MM.1S (cell line): ENCODE results near the gene PLAAT2.

ENCODE experiments used
- DNase-seq: peaks from one replicate; pipeline ENCODE4 v3.0.0-alpha.2; 2015
- H2AFZ ChIP-seq: fragments of 300-600 bp; sonication (generic); 2 replicates; pipeline ENCODE4 v1.6.0; 2016; ENCODE audit warnings: antibody characterized with exemption, low read length
- H3F3A ChIP-seq: fragments of 300-600 bp; sonication (generic); 2 replicates; pipeline ENCODE4 v1.6.1; 2016; ENCODE audit warnings: mild to moderate bottlenecking, antibody characterized with exemption, low read length, moderate library complexity, mixed read lengths; ENCODE audit not compliant: insufficient read depth
- H3K27ac ChIP-seq: fragments of 300-600 bp; sonication (generic); 2 replicates; pipeline ENCODE4 v1.5.1; 2016; ENCODE audit warnings: mild to moderate bottlenecking, low read length
- H3K27me3 ChIP-seq: fragments of 300-600 bp; sonication (generic); replicated peaks from 2 replicates; pipeline ENCODE4 v1.6.0; 2016; ENCODE audit warnings: low read length; ENCODE audit not compliant: insufficient read depth
- H3K36me3 ChIP-seq: fragments of 300-600 bp; sonication (generic); replicated peaks from 2 replicates; pipeline ENCODE4 v1.6.1; 2016; ENCODE audit warnings: mild to moderate bottlenecking, low read length, mixed read lengths; ENCODE audit not compliant: insufficient read depth
- H3K4me1 ChIP-seq: fragments of 300-600 bp; sonication (generic); 2 replicates; pipeline ENCODE4 v1.6.1; 2016; ENCODE audit warnings: low read length, mixed read lengths
- H3K4me2 ChIP-seq: fragments of 300-600 bp; sonication (generic); 2 replicates; pipeline ENCODE4 v1.6.0; 2016; ENCODE audit warnings: low read depth, low read length
- H3K4me3 ChIP-seq: fragments of 300-600 bp; sonication (generic); 2 replicates; pipeline ENCODE4 v1.5.1; 2016; ENCODE audit warnings: low read length, mixed read lengths
- H3K79me2 ChIP-seq: fragments of 300-600 bp; sonication (generic); 2 replicates; pipeline ENCODE4 v1.6.1; 2016; ENCODE audit warnings: mixed run types, low read length, mixed read lengths
- H3K9ac ChIP-seq: fragments of 300-600 bp; sonication (generic); 2 replicates; pipeline ENCODE4 v1.6.1; 2016; ENCODE audit warnings: low read length, mixed read lengths
- H3K9me2 ChIP-seq: fragments of 300-600 bp; sonication (generic); replicated peaks from 2 replicates; pipeline ENCODE4 v1.6.1; 2016; ENCODE audit warnings: mild to moderate bottlenecking, low read length, mixed read lengths; ENCODE audit not compliant: insufficient read depth
- H3K9me3 ChIP-seq: fragments of 300-600 bp; sonication (generic); replicated peaks from 2 replicates; pipeline ENCODE4 v1.6.1; 2016; ENCODE audit warnings: mild to moderate bottlenecking, low read length, mixed read lengths; ENCODE audit not compliant: insufficient read depth
- H4K20me1 ChIP-seq: fragments of 300-600 bp; sonication (generic); 2 replicates; pipeline ENCODE4 v1.6.1; 2016; ENCODE audit warnings: mild to moderate bottlenecking, low read length, moderate library complexity, mixed read lengths; ENCODE audit not compliant: insufficient read depth
- EZH2 ChIP-seq: fragments of 300-600 bp; sonication (generic); optimal IDR thresholded peaks from 2 replicates; pipeline ENCODE3; 2017; ENCODE audit warnings: low read depth, mild to moderate bottlenecking, antibody characterized with exemption, low read length, mixed read lengths
- EZH2phosphoT487 ChIP-seq: fragments of 300-600 bp; sonication (generic); IDR thresholded peaks from 2 replicates; pipeline ENCODE4 v1.6.1; 2018; ENCODE audit warnings: antibody characterized with exemption, low read length
- TF ChIP-seq, protein P1 (sequence below): fragments of 300-600 bp; sonication (generic); IDR thresholded peaks from 2 replicates; pipeline ENCODE4 v1.5.1; 2016; ENCODE audit warnings: antibody characterized with exemption, low read length, mixed read lengths

Gene PLAAT2

GRCh38 chr11:63504054-63504453 lies 59.1 kb downstream of the PLAAT2 start:
- no peak overlapping the region for H3K9ac ChIP-seq
- no peaks in the 10 kb centered on the region for H3F3A ChIP-seq
- H3K36me3 ChIP-seq: no peaks in the 10 kb centered on the region
- H3K79me2 ChIP-seq: no peaks in the 10 kb centered on the region
- TF ChIP-seq EZH2phosphoT487: no peak
- TF ChIP-seq EZH2: no peak
- TF ChIP-seq, protein P1, sequence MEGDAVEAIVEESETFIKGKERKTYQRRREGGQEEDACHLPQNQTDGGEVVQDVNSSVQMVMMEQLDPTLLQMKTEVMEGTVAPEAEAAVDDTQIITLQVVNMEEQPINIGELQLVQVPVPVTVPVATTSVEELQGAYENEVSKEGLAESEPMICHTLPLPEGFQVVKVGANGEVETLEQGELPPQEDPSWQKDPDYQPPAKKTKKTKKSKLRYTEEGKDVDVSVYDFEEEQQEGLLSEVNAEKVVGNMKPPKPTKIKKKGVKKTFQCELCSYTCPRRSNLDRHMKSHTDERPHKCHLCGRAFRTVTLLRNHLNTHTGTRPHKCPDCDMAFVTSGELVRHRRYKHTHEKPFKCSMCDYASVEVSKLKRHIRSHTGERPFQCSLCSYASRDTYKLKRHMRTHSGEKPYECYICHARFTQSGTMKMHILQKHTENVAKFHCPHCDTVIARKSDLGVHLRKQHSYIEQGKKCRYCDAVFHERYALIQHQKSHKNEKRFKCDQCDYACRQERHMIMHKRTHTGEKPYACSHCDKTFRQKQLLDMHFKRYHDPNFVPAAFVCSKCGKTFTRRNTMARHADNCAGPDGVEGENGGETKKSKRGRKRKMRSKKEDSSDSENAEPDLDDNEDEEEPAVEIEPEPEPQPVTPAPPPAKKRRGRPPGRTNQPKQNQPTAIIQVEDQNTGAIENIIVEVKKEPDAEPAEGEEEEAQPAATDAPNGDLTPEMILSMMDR: no peak
- DNase-seq: no peak
- no peak overlapping the region for H3K27ac ChIP-seq
- no peaks in the 10 kb centered on the region for H3K27me3 ChIP-seq
- H3K9me2 ChIP-seq: no peaks in the 10 kb centered on the region
- no peak overlapping the region for H3K4me2 ChIP-seq
- H3K9me3 ChIP-seq: no peaks in the 10 kb centered on the region
- H3K4me3 ChIP-seq: no peak overlapping the region
- no peak overlapping the region for H2AFZ ChIP-seq
- H4K20me1 ChIP-seq: no peaks in the 10 kb centered on the region
- no peaks in the 10 kb centered on the region for H3K4me1 ChIP-seq

DNA sequence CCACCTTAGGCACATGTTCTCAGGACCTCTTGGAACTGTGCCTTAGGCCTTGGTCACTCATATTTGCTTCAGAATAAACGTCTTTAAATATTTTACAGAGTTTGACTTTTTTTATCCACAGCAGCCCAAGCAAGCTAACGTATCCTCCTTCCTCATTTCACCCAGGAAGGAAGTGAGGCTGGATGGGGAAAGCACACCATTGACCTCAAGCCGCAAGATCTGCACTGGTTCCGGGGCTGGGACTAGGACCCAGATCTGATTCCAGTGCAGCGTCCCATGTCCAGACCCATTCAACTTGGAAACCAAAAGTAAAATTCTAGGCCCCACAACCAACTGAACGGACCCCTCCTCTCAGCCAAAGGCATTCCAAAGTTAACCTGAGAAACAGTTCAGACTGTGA lies 59.7 kb downstream of the PLAAT2 start:
- Histone ChIP-seq H3K9me3 (no peaks in the 10 kb centered on the region), H3K27me3 (no peaks in the 10 kb centered on the region), H3K36me3 (no peaks in the 10 kb centered on the region), H3F3A (no peaks in the 10 kb centered on the region), H2AFZ (no peak overlapping the region), H3K4me1 (no peaks in the 10 kb centered on the region), H4K20me1 (no peaks in the 10 kb centered on the region), H3K4me3 (no peak overlapping the region), H3K79me2 (no peaks in the 10 kb centered on the region), H3K9me2 (no peaks in the 10 kb centered on the region), H3K27ac (no peak overlapping the region), H3K9ac (no peak overlapping the region), H3K4me2 (no peak overlapping the region)
- no peak for DNase-seq
- TF ChIP-seq EZH2phosphoT487: no peak
- TF ChIP-seq, protein P1: no peak
- no peak for TF ChIP-seq EZH2
